NCI-H526 (cell line): Measurements from ENCODE around the gene PTPRG.

Source experiments
- DNase-seq, 2 experiments: peaks; one replicate each; lab custom pipeline; 2025; lab: John Stamatoyannopoulos, UW

PTPRG gene

GRCh38 chr3:62151591-62151990 lies 590.2 kb downstream of the PTPRG start:
- DNase-seq = no peak

- DNase-seq = no peak
These were observed 591.9 kb downstream of the PTPRG start for GRCh38 chr3:62153231-62153630.

- DNase-seq = no peak
These were observed 593.2 kb downstream of the PTPRG start for GRCh38 chr3:62154457-62155148.

DNA sequence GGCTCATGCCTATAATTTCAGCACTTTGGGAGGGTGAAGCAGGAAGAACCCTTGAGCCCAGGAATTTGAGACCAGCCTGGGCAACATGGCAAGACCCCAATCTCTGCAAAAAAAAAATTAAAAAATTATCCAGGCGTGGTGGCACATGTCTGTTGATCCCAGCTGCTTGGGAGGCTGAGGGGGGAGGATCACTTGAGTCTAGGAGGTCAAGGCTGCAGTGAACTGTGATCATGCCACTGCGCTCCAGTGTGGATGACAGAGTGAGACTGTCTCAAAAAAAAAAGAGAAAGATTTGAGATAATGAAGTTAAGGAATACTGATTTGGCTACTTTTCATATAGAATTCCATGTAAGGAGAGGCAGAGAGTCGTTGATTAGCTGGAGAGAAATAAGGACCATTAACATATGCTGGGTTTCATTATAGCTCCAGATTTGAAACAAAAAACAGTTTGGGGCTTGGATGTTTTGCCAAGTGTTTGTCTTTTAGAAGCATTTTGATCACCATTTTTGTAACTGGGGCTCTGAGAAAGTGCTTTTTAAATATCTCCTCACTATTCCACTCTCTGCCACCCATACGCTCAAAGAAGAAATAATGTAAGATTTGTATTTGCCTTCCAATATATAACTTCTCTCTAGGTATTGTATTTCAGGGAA lies 597.8 kb downstream of the PTPRG start:
- DNase-seq = no peak

DNA sequence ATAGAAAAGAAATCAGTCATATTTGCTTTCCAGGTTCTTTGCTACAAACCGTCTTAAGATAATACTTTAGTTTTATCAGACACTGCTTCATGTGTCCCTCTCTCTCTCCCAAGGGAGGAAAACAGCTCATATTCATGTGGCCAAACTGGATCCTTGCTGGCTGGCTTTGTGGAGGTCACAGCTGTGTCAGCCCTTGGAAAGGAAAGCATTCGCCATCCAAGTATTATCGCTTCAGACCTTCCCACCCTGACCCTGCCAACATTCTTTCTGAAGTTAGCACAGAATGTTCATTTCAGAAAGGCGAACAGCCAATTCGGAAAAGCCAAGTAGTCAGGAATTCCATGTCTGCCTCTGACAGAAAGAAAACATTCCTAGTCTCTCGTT lies 598.3 kb downstream of the PTPRG start:
- DNase-seq = no peak

DNA sequence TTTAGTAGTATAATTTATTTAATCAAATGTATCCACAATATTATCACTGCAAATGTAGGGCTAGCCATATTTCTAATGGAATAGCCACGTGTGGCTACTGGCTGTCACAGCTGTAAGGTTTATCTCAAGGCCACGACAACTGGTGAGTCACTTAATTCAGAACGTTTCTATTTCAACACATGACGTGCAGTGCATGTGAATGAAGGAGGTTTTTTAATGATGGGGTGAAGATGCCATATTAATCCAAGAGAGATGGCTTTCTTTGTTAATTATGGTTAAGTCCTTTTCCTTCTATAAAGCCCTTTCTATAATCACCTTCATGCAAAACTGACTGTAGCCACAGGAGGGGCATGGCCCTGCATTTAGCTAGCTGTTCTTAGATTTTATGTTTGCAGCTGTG lies 600.0 kb downstream of the PTPRG start:
- DNase-seq = no peak

- no peak for DNase-seq
These were observed 602.8 kb downstream of the PTPRG start for GRCh38 chr3:62164196-62164595.

DNA sequence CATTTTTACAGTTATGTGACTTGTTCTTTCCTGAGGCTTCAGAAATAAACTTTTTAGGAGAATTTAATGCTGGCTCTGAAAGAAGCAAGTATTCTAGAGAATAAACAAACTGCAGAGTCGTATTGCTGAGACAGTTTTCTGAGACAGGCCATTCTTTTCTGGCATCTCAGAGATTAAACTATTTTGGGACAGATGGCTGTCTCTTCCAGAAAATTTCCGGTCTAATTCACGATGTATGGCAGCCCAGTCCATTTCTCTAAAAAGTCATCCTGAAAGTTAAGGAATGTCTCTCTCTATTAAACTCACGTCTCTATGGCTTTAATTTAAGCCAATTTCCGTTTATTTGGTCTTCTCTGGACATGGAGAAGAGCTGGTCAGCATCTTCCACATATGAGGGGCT lies 603.4 kb downstream of the PTPRG start:
- no peak for DNase-seq

- no peak for DNase-seq
These were observed 606.3 kb downstream of the PTPRG start for GRCh38 chr3:62167566-62168262.

DNA sequence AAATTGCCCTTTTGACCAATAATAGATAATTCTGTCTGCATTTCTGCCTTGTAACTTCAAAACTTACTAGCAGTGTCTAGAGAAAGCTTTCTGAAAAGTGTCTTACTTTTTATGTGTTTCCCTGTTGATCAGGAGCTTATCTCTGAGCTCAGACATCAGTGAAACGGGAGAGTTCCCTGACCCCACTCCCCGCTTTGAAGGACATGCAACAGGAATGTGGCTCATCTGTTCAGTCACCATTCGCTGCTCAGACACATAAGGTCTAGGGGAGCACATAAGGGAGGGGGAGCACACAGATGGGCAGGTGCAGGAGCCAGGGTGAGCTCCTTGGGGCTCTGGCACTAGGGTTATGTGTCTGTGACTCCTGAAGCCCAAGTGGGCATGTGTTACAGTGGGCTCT lies 607.0 kb downstream of the PTPRG start:
- DNase-seq = no peak

DNA sequence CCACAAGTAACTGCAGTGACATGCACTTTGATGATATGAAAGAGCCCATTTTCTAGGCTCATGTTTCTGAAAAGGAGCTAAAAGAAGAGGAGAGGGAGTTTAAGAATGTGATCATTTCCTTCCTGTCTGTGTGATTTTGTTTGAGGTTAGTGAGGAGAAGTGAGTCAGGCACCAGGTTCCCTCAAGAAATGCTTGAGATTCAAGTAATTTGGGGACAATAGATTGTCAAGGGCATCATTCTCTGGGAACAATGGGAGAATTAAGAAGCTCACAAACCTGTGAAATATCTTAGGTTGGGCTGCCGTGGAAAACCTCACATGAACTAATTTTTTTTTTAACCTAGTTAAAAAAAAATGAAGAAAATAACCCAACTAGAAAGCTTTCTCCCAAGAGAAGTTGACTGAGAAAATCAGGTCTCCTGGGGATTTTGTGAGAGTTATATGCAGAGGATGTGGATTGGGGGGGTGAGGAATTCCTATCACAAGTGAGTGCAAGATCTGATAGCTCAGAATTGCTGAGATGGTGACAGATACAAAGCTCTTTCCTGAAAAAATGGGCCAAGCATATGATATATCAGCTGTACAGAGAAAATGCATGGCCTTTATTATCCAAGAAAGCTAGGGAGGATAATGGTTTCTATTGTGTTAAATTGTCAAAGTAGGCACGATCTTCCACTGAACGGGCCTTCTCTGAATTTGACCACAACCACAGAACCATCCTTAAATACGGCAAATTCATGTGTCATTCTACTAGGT lies 608.7 kb downstream of the PTPRG start:
- DNase-seq = no peak

DNA sequence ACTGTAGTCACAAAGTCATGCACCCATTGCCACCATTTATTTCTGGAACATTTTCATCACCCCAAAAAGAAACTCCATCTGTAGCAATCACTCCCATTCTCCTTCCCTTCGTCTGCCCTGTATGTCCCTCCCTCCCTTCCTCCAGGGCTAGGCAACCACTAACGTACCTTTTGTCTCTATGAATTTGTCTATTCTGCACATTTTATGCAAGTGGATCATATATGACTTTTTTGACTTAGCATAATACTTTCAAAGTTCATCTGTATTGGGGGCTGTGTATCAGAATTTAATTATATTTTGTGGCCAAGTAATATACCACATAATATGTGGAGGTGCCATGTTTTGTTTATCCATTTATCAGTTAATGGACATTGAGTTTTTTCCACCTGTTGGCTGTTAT lies 610.4 kb downstream of the PTPRG start:
- DNase-seq = no peak

DNA sequence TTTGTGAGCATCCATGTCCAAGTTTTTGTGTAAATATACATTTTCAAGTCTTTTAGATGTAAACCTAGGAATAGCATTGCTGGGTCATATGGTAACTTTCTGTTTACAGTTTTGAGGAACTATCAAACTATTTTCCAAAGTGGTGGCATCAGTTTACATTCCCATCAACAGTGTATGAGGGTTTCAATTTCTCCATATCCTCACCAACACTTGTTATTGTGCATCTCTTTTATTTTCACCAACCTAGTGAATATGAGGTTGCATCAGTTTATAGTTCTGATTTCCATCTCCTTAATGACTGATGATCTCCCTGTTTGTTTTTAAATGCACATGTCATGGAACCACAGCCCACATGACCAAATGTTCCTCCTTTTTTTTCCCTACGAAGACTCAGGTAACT lies 610.8 kb downstream of the PTPRG start:
- DNase-seq = no peak

DNA sequence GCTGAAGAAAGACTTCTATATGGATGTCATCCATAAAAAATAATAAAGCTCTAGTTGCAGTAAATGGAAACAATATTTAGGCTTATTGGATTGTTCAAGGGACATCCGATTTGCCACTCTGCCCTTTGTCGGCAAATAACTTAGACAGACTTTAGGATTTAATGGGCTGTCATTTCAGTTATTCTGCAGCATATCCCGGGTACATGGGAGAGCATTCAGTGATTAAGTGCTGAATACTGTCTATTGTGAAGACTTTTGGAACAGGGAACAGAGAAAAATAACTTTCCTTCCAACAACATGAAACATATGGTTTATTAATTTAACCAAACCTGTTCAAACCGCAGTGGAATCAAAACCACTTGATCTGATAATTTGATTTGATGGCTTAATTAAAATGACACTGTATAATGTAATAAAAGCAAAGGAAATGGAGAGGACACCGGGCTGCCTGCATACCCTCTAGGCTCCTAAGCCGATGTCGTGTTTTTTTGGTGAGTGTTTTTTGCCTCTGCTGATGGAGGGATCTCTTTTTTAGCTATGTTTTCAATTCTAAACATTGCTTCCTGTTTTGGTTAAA lies 612.7 kb downstream of the PTPRG start:
- DNase-seq = no peak

GRCh38 chr3:62175161-62175560 lies 613.8 kb downstream of the PTPRG start:
- no peak for DNase-seq

- no peak for DNase-seq
These were observed 616.7 kb downstream of the PTPRG start for GRCh38 chr3:62178032-62178431.

DNA sequence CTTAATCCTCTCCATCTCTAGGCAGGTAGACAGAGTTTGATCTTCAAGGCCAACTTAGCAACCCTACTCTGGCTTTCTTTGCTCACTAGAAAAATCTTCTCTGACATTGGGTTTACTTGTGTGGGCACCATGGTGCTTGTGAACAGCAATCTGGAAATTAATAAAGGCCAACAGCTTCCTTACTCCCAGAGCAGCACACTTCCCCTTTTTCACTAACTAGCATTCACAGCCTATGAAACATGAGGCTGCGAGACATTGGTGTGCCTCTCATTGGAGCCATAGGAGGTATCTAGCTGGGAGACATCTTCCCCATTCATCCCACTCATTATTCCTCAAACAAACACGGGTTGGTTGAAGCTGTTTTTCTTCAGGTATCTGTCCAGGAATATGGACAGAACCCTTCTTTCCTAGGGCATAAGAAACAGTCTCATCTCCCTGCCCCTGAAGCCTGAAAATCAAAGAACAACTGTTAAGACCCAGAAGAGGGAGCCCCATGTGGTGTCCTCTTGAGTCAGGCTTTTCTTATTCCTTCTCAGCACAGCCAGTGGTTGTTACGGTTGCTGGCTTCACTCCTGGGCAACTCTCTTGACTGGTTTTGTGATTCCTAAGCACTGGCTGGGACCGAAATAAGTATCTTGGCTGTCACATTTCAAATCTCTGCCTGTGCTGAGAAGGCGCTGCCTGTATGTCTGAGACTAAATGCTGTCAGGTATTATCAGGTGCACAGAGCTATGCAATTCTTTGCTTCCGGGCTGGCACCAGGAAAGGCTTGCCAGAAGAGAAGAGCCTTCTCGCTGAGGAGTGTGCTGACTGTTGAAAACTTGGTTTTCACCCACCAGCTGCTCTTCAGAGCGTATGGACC lies 617.6 kb downstream of the PTPRG start:
- no peak for DNase-seq

DNA sequence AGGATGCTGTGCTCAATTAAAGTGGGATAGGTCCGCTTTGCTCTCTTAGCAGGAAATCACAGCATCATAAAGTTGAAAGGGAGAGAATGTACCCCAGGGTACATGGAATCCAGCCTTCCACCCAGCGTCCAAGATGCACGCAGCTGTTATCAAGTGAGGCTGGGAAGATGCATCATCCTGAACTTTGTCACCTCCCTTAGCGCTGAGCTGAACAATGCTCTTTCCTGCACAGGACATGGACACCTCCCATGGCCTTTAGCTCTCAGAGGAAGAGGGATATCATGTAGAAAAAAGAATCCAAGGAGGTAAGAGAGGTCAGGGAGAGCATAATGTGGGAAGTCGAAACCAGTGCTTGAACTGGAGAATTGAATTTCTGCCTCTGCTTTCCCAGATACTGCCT lies 619.1 kb downstream of the PTPRG start:
- DNase-seq = no peak

DNA sequence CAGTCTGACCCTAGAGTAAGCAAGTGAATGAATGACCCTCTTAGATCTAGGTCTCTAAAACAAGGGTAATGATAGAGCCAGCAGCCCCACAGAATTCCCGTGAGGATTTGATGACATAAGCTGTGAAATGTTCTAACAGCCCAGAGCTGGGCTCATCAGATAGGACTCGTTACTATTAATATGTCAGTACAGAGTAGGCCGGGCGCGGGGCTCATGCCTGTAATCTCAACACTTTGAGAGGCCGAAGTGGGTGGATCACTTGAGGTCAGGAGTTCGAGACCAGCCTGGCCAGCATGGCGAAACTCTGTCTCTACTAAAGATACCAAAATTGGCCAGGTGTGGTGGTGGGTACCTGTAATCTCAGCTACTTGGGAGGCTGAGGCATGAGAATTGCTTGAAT lies 621.7 kb downstream of the PTPRG start:
- DNase-seq = no peak

DNA sequence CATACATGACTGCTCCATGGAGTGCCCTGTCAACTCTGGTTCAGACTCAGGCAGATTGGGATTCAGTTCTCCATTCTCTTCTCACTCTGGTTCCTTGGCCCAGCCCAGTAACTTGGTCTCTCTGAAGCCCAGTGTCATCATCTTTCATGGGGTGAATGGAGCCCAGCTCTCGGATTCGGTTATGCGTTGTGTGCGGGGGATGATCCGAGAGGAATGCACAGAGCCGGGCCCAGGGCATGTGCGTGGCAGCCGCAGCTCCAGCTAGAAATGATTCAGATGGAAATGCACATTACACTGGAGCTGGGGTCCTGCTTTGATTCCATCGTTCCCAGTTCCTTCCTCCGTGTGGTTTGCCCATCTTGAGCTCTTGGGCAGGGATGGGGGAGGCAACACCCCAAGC lies 622.6 kb downstream of the PTPRG start:
- no peak for DNase-seq

GRCh38 chr3:62184559-62184958 lies 623.2 kb downstream of the PTPRG start:
- no peak for DNase-seq
